HepG2 (cell line): ENCODE data around the gene KPNA3. TPM values are rescaled to one million over a fixed set of nuclear protein-coding genes. Genes with fewer than 3 reads are reported as not detected.

Experiments
- BRF2 ChIP-seq: sonication (generic); formaldehyde crosslinking; IDR thresholded peaks from 2 replicates; pipeline ENCODE4 v1.8.1; 2022; ENCODE audit warnings: mild to moderate bottlenecking, missing genetic modification reagents
- CBX2 ChIP-seq, 2 experiments: fragments of 200-600 bp in 1 of 2; sonication (generic); formaldehyde crosslinking in 1 of 2; IDR thresholded peaks; 2 replicates each; pipeline versions ENCODE4 v1.7.0 to v1.8.1; 2018 to 2022; ENCODE audit warnings: low read depth in 2 of 2, low read length in 1 of 2, mild to moderate bottlenecking in 1 of 2, missing genetic modification reagents in 1 of 2
- HNRNPL ChIP-seq: fragments of 200-400 bp; formaldehyde crosslinking; IDR thresholded peaks from 2 replicates; pipeline ENCODE4 v1.6.1; 2017; ENCODE audit warnings: mild to moderate bottlenecking, low read depth, low read length
- HNRNPLL ChIP-seq: fragments of 200-400 bp; formaldehyde crosslinking; IDR thresholded peaks from 2 replicates; pipeline ENCODE4 v1.6.1; 2017; ENCODE audit warnings: mild to moderate bottlenecking, low read depth, low read length; ENCODE audit not compliant: poor library complexity, severe bottlenecking
- KAT2B ChIP-seq: fragments of 150-350 bp; IDR thresholded peaks from 2 replicates; pipeline ENCODE4 v1.6.1; 2014; ENCODE audit warnings: low read depth, low read length, borderline replicate concordance
- KDM2A ChIP-seq: sonication (generic); formaldehyde crosslinking; IDR thresholded peaks from 2 replicates; pipeline ENCODE4 v1.4.0; 2020; ENCODE audit warnings: low read depth, missing genetic modification reagents, borderline replicate concordance
- MAFK ChIP-seq, 2 experiments: IDR thresholded peaks in 1 of 2; conservative IDR thresholded peaks in 1 of 2; 2 replicates each; pipeline ENCODE4 v1.6.1; 2011; ENCODE audit warnings: improper control_type of control experiment in 2 of 2, low read length in 2 of 2
- MEF2D ChIP-seq: sonication (generic); formaldehyde crosslinking; IDR thresholded peaks from 2 replicates; pipeline ENCODE4 v1.5.1; 2020; ENCODE audit warnings: mild to moderate bottlenecking, missing genetic modification reagents
- NCOA2 ChIP-seq: sonication (generic); formaldehyde crosslinking; IDR thresholded peaks from 2 replicates; pipeline ENCODE4 v1.8.0; 2022; ENCODE audit warnings: inconsistent platforms
- NRL ChIP-seq: sonication (generic); formaldehyde crosslinking; IDR thresholded peaks from 2 replicates; pipeline ENCODE4 v1.5.0; 2020; ENCODE audit warnings: missing genetic modification reagents, mild to moderate bottlenecking, moderate library complexity, borderline replicate concordance
- PAWR ChIP-seq: sonication (generic); formaldehyde crosslinking; IDR thresholded peaks from 2 replicates; pipeline ENCODE4 v1.4.0; 2020; ENCODE audit warnings: missing genetic modification reagents, mild to moderate bottlenecking, borderline replicate concordance
- PCBP2 ChIP-seq: fragments of 200-400 bp; formaldehyde crosslinking; optimal IDR thresholded peaks from 2 replicates; pipeline ENCODE3; 2018; ENCODE audit warnings: low read length, low read depth; ENCODE audit not compliant: poor library complexity, severe bottlenecking
- PHF8 ChIP-seq: sonication (generic); formaldehyde crosslinking; IDR thresholded peaks from 2 replicates; pipeline ENCODE4 v1.5.0; 2020; ENCODE audit warnings: missing genetic modification reagents
- SIN3B ChIP-seq: fragments of 150-350 bp; IDR thresholded peaks from 2 replicates; pipeline ENCODE4 v1.6.1; 2014; ENCODE audit warnings: low read length
- TAF1 ChIP-seq: sonication (generic); formaldehyde crosslinking; IDR thresholded peaks from 2 replicates; pipeline ENCODE4 v1.4.0; 2020; ENCODE audit warnings: missing genetic modification reagents
- ZBTB34 ChIP-seq: sonication (generic); formaldehyde crosslinking; IDR thresholded peaks from 2 replicates; pipeline ENCODE4 v1.8.0; 2022; ENCODE audit warnings: mild to moderate bottlenecking, missing genetic modification reagents
- ZBTB42 ChIP-seq: sonication (generic); formaldehyde crosslinking; IDR thresholded peaks from 2 replicates; pipeline ENCODE4 v1.5.0; 2020; ENCODE audit warnings: mild to moderate bottlenecking, missing genetic modification reagents
- ZFP36L1 ChIP-seq: sonication (generic); formaldehyde crosslinking; IDR thresholded peaks from 2 replicates; pipeline ENCODE4 v1.8.0; 2022; ENCODE audit warnings: mild to moderate bottlenecking, missing genetic modification reagents, moderate library complexity
- ZNF10 ChIP-seq: sonication (generic); formaldehyde crosslinking; IDR thresholded peaks from 2 replicates; pipeline ENCODE4 v1.4.0; 2020; ENCODE audit warnings: mild to moderate bottlenecking, low read depth, missing genetic modification reagents, borderline replicate concordance
- ZNF230 ChIP-seq: sonication (generic); formaldehyde crosslinking; IDR thresholded peaks from 2 replicates; pipeline ENCODE4 v1.4.0; 2020; ENCODE audit warnings: mild to moderate bottlenecking, missing genetic modification reagents
- polyA plus RNA-seq, 8 experiments: library from polyadenylated mRNA; depleted of rRNA in 3 of 8; stranded (reverse) in 7 of 8; unstranded in 1 of 8; fragments of >200 nt; fragmentation: Illumina TruSeq in 4 of 8; extraction: Trizol in 4 of 8; gene quantifications; 2 replicates each; pipeline versions ENCODE4 v1.2.1 to v1.2.3, GENCODE V29; 2011 to 2016; ENCODE audit warnings: low read depth in 4 of 8, missing spikeins in 1 of 8, mixed read lengths in 1 of 8; ENCODE audit not compliant: insufficient read depth in 1 of 8
- total RNA-seq, 5 experiments: library from RNA; depleted of rRNA; stranded (reverse); fragments of >200 nt; fragmentation: Illumina TruSeq; extraction: Trizol; gene quantifications; 2 replicates each; pipeline ENCODE4 v1.2.3, GENCODE V29; 2016; ENCODE audit warnings: low read depth in 1 of 5
- TF ChIP-seq, protein P1 (sequence below): sonication (generic); formaldehyde crosslinking; IDR thresholded peaks from 2 replicates; pipeline ENCODE4 v1.5.0; 2020; ENCODE audit warnings: missing genetic modification reagents
- TF ChIP-seq, protein P2 (sequence below): sonication (generic); formaldehyde crosslinking; IDR thresholded peaks from 2 replicates; pipeline ENCODE4 v1.5.0; 2020; ENCODE audit warnings: mild to moderate bottlenecking, missing genetic modification reagents
- TF ChIP-seq, protein P3 (sequence below): sonication (generic); formaldehyde crosslinking; IDR thresholded peaks from 2 replicates; pipeline ENCODE4 v1.4.0; 2020; ENCODE audit warnings: missing genetic modification reagents

KPNA3 gene
- total and polyA plus RNA-seq, 2 of the 13 experiments (the other 11 are each of a cell fraction or from before 2014, with no cell fraction given) = 13.0 to 28.9 TPM

DNA sequence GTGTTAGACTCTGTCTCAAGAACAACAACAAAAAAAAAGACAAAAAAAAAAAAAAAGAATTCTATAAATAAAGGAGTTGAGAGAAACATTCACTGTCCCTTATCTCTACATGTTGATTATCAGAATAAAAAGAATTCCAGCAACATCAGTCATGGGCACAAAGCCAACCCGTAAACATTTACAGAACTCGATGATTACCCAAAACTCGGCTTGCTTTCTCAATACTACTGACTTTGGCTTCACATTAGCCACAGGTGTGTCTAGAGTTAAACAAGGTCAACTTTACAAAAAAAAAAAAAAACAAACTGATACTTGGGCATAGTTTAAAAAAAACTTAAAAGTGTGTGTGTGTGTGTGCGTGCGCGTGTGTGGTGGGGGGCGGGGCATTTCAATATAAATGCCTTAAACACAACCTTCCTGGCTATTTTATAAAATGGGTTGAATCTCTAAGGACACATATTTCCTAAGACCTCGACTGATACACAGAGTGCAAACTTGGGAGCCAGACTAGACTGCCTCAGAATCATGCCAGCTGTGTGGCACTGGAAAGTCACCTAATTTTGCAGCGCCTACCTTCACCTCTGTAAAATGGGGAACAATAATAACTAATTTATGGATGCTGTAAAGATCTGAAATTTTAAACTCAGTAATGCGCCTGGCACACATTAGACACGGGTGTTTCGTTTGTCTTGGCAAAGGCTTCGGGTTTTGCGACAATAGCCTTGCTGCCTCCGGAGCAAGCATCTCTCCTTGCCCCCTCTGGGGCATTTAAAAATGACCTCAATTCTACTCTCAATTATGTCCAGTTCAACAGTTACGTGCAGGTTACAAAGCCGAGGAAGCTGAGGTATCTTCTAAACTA lies 102.1 kb downstream of the KPNA3 start (continued):
- TF ChIP-seq PHF8 (CRISPR knock-in tag) = no peak
- TF ChIP-seq ZFP36L1 (CRISPR knock-in tag) = no peak
- TF ChIP-seq KAT2B = no peak
- no peak for TF ChIP-seq PAWR (CRISPR knock-in tag)
- TF ChIP-seq NRL (CRISPR knock-in tag) = no peak
- TF ChIP-seq HNRNPLL = no peak
- TF ChIP-seq, protein P1, sequence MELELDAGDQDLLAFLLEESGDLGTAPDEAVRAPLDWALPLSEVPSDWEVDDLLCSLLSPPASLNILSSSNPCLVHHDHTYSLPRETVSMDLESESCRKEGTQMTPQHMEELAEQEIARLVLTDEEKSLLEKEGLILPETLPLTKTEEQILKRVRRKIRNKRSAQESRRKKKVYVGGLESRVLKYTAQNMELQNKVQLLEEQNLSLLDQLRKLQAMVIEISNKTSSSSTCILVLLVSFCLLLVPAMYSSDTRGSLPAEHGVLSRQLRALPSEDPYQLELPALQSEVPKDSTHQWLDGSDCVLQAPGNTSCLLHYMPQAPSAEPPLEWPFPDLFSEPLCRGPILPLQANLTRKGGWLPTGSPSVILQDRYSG (CRISPR knock-in tag) = no peak
- TF ChIP-seq SIN3B = no peak
- peak; percentile 50; the same call in 1 of the 2 replicates for TF ChIP-seq NCOA2 (CRISPR knock-in tag)
- TF ChIP-seq PCBP2 = no peak
- TF ChIP-seq ZNF10 (CRISPR knock-in tag) = no peak
- TF ChIP-seq ZBTB42 (CRISPR knock-in tag) = no peak
- TF ChIP-seq, protein P2, sequence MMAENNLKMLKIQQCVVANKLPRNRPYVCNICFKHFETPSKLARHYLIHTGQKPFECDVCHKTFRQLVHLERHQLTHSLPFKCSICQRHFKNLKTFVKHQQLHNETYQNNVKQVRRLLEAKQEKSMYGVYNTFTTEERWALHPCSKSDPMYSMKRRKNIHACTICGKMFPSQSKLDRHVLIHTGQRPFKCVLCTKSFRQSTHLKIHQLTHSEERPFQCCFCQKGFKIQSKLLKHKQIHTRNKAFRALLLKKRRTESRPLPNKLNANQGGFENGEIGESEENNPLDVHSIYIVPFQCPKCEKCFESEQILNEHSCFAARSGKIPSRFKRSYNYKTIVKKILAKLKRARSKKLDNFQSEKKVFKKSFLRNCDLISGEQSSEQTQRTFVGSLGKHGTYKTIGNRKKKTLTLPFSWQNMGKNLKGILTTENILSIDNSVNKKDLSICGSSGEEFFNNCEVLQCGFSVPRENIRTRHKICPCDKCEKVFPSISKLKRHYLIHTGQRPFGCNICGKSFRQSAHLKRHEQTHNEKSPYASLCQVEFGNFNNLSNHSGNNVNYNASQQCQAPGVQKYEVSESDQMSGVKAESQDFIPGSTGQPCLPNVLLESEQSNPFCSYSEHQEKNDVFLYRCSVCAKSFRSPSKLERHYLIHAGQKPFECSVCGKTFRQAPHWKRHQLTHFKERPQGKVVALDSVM (CRISPR knock-in tag) = no peak
- no peak for TF ChIP-seq CBX2 (IDR thresholded peaks at IDR 0.05; ENCODE audit: low read depth, low read length)
- TF ChIP-seq CBX2 (CRISPR knock-in tag; IDR thresholded peaks at IDR 0.05; ENCODE audit: low read depth) = no peak
- TF ChIP-seq BRF2 = no peak
- TF ChIP-seq MEF2D = 0 out of 2 replicates have a peak, but pooled peaks have one; percentile 17
- no peak for TF ChIP-seq TAF1
- no peak for TF ChIP-seq KDM2A (CRISPR knock-in tag)
- no peak for TF ChIP-seq MAFK (conservative IDR thresholded peaks at IDR 0.05 in 1 of 2, IDR thresholded peaks at IDR 0.05 in 1 of 2; ENCODE audit: low read length in 2 of 2)
- TF ChIP-seq, protein P3, sequence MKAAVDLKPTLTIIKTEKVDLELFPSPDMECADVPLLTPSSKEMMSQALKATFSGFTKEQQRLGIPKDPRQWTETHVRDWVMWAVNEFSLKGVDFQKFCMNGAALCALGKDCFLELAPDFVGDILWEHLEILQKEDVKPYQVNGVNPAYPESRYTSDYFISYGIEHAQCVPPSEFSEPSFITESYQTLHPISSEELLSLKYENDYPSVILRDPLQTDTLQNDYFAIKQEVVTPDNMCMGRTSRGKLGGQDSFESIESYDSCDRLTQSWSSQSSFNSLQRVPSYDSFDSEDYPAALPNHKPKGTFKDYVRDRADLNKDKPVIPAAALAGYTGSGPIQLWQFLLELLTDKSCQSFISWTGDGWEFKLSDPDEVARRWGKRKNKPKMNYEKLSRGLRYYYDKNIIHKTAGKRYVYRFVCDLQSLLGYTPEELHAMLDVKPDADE (CRISPR knock-in tag) = no peak
- no peak for TF ChIP-seq HNRNPL
- no peak for TF ChIP-seq ZBTB34 (CRISPR knock-in tag)
- TF ChIP-seq ZNF230 (CRISPR knock-in tag) = no peak
